Activated B cell treated with CpG ODN at 0.5 μM for 24 hours (primary cell): ENCODE results near the gene THEM5. TPM values are rescaled to one million over a fixed set of nuclear protein-coding genes. Genes with fewer than 3 reads are reported as not detected.

Experiments
- ATAC-seq: fragments of 200-7000 bp; cut with Tn5 transposase; one replicate; pipeline ENCODE4 v1.10.0; 2021; ENCODE audit warnings: low read depth, mild to moderate bottlenecking, moderate library complexity
- CTCF ChIA-PET: fragments of 350-600 bp; sonication (Branson Sonifier 250); formaldehyde crosslinking; loops from one replicate; lab custom pipeline; 2021; ENCODE audit warnings: antibody characterized with exemption; lab: Charles Lee
- POLR2A ChIA-PET: fragments of 350-600 bp; sonication (Branson Sonifier 250); formaldehyde crosslinking; loops from one replicate; lab custom pipeline; 2021; ENCODE audit warnings: antibody characterized with exemption; lab: Charles Lee
- DNase-seq: peaks from one replicate; pipeline ENCODE4 v3.0.0; 2022
- H3K27ac Mint-ChIP-seq: one replicate; pipeline ENCODE4 v1.8.0; 2020; ENCODE audit warnings: mixed read lengths
- H3K27me3 Mint-ChIP-seq: one replicate; pipeline ENCODE4 v1.8.0; 2021; ENCODE audit warnings: mixed read lengths
- H3K36me3 Mint-ChIP-seq: one replicate; pipeline ENCODE4 v1.8.0; 2021; ENCODE audit warnings: low read depth, mixed read lengths
- H3K4me1 Mint-ChIP-seq: one replicate; pipeline ENCODE4 v1.8.0; 2021; ENCODE audit warnings: mixed read lengths
- H3K4me3 Mint-ChIP-seq: one replicate; pipeline ENCODE4 v1.8.0; 2020; ENCODE audit warnings: mild to moderate bottlenecking, mixed read lengths
- H3K9me3 Mint-ChIP-seq: one replicate; pipeline ENCODE4 v1.8.0; 2020; ENCODE audit warnings: mixed read lengths
- CTCF ChIP-seq: fragments of 200-600 bp; IDR thresholded peaks from one replicate; pipeline ENCODE4 v1.8.0; 2022; ENCODE audit warnings: antibody characterized with exemption, mild to moderate bottlenecking
- intact Hi-C: fragments of 100-400 bp; cut with micrococcal nuclease; formaldehyde crosslinking; loops from one replicate; pipeline ENCODE4 v1.15.1; 2024
- total RNA-seq: library from RNA; stranded (reverse); gene quantifications from 2 replicates; pipeline ENCODE4 v1.2.3, GENCODE V29; 2022

Gene THEM5
- total RNA-seq, 1 donor from 2014 or later = not detected

- DNase-seq (no peak), ATAC-seq (no peak)
- Mint-ChIP-seq H3K27ac (no peak overlapping the region), H3K9me3 (no peaks in the 10 kb centered on the region), H3K36me3 (peaks cover 39% of the 10 kb centered on the region), H3K4me3 (no peak overlapping the region), H3K4me1 (no peaks in the 10 kb centered on the region), H3K27me3 (no peaks in the 10 kb centered on the region)
- TF ChIP-seq CTCF = no peak
- intact Hi-C loops = no loop called here
- ChIA-PET CTCF (interaction anchor here (1.1 kb wide), 1 partner anchor 108 kb away, joined by 3 read pairs; no protein-coding TSS in a partner anchor), POLR2A (no interaction called here)
These were observed 39.8 kb upstream of the THEM5 start for GRCh38 chr1:151893176-151893924.

- intact Hi-C loops = no loop called here
- Mint-ChIP-seq H3K9me3 (no peaks in the 10 kb centered on the region), H3K27me3 (no peaks in the 10 kb centered on the region), H3K4me1 (no peaks in the 10 kb centered on the region), H3K27ac (no peak overlapping the region), H3K36me3 (peaks cover 44% of the 10 kb centered on the region), H3K4me3 (no peak overlapping the region)
- no peak for ATAC-seq
- POLR2A ChIA-PET = no interaction called here
- no peak for TF ChIP-seq CTCF
- DNase-seq = no peak
- CTCF ChIA-PET = no interaction called here
These were observed 38.7 kb upstream of the THEM5 start for GRCh38 chr1:151892190-151892589.

- intact Hi-C loops = no loop called here
- Mint-ChIP-seq H3K4me3 (no peak overlapping the region), H3K36me3 (peaks cover 47% of the 10 kb centered on the region), H3K27ac (no peak overlapping the region), H3K9me3 (peaks cover 2% of the 10 kb centered on the region), H3K4me1 (no peaks in the 10 kb centered on the region), H3K27me3 (no peaks in the 10 kb centered on the region)
- DNase-seq = no peak
- TF ChIP-seq CTCF = no peak
- POLR2A ChIA-PET = no interaction called here
- no peak for ATAC-seq
- CTCF ChIA-PET = interaction anchor here (1.2 to 4.6 kb wide), 2 partner anchors 107 to 110 kb away, joined by 3 to 66 read pairs; no protein-coding TSS in a partner anchor
These were observed 38.0 kb upstream of the THEM5 start for GRCh38 chr1:151891512-151891911.

- Mint-ChIP-seq H3K36me3 (peaks cover 37% of the 10 kb centered on the region), H3K4me1 (peaks cover 9% of the 10 kb centered on the region), H3K27me3 (no peaks in the 10 kb centered on the region), H3K4me3 (no peak overlapping the region), H3K9me3 (peaks cover 3% of the 10 kb centered on the region), H3K27ac (no peak overlapping the region)
- ChIA-PET POLR2A (no interaction called here), CTCF (interaction anchor here (1.3 to 4.6 kb wide), 6 partner anchors 8 to 113 kb away, joined by 3 to 66 read pairs (median 7); no protein-coding TSS in a partner anchor)
- ATAC-seq (peak; percentile 58), DNase-seq (no peak)
- no peak for TF ChIP-seq CTCF
- intact Hi-C loops = loop anchor here (1.0 kb wide), 3 partner anchors 79 to 112 kb away; no protein-coding TSS in a partner anchor
These were observed 35.6 kb upstream of the THEM5 start for GRCh38 chr1:151888972-151889570.

- TF ChIP-seq CTCF = no peak
- intact Hi-C loops = no loop called here
- POLR2A ChIA-PET = no interaction called here
- no peak for ATAC-seq
- Mint-ChIP-seq H3K27me3 (no peaks in the 10 kb centered on the region), H3K4me1 (peaks cover 10% of the 10 kb centered on the region), H3K36me3 (peaks cover 22% of the 10 kb centered on the region), H3K4me3 (no peak overlapping the region), H3K27ac (no peak overlapping the region), H3K9me3 (peaks cover 3% of the 10 kb centered on the region)
- DNase-seq = no peak
- CTCF ChIA-PET = interaction anchor here (1.6 to 4.6 kb wide), 4 partner anchors 9 to 115 kb away, joined by 4 to 66 read pairs (median 8); no protein-coding TSS in a partner anchor
These were observed 33.5 kb upstream of the THEM5 start for GRCh38 chr1:151887028-151887427.
